ENCODE measurements around the gene NEURL1.
"Not testable (repeated sequence)": the region's sequence is repeated elsewhere in the genome, so short reads cannot be mapped to it uniquely, and the experiment has no call there.

NEURL1 gene

DNA sequence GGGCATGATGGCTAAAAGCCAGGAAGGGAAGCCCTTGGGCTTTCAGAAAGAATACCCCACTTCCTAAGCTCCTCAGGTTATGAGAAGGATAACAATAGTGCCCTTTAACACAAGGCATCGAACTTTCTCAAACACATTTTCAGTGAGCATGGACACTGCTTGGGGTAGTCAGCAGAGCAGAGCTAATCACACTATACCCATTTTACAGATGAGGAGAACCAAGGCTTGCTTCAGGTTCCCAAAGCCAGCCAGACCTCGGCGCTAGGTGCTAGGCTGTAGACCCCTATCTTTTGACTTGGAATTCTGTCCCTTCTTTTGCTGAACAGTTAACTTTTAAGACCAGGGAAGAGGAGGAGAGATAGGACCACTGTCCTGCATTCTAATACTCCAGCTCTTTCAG, 1.8 kb downstream of the NEURL1 start:
- no peak for DNase-seq (ENCODE audit: low read depth)

DNA sequence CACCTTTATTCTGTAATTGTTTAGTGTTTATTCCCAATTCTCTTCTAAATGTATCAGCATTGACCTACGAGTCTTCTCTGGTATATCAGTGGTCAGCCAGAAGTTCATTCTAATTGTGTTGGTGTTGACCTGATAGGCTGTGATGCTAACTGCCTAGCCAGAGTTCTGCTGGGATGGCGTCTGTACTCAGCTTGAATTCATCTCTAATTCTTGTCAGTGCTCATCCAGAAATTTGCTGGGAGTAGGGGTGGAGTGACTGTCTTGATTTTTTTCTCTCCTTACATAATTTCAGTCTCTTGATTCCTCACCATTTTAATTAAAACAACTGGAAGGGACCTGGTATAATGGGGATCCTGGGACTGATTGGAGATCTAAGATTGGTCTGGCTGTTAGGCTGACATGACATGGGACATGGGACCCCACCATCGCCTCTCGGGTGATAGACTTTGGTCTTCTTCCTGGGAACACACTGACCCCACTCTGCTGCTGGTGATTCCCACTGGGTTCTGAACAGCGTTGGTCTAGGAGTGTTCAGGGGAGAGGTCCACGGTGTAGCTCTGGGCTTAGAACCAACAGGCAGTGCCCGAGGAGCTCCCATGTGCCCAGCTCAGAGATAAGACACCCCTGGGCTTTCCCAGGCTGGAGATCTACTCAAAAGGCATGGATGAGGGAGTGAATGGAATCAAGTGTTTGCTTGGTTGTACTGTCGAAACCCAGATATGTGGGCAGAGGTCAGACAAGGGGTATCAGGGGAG, 3.8 kb downstream of the NEURL1 start:
- DNase-seq (ENCODE audit: low read depth): no peak

DNA sequence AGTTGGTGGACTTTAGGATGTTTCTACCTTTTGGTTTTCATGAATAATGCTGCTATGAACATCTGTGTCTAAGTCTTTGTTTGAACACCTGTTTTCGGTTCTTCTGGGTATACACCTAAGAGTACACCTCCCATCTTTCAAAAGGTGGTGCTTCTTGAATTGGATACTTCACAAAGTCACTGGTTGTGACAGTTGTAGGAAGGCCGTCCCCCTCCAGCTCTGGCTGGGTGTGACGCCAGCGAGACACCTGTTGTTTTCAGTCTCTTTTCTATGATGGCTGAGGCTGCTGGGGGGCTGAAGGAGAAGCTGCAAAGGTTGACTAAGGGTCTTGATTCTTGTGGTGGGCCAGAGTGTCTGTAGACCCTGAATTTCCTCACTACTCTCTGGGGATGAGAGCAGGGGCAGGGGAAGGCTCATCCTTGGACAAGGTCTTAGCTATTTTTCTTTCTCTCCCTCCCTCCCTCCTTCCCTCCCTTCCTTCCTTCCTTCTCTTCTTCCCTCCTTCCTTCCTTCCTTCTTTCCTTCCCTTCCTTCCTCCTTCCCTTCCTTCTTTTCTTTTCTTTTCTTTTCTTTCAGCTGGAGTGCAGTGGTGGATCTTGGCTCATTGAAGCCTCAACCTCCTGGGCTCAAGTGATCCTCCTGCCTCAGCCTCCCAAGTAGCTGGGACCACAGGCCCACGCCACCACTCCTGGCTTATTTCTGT, 5.6 kb downstream of the NEURL1 start:
- no peak for DNase-seq (ENCODE audit: low read depth)

DNA sequence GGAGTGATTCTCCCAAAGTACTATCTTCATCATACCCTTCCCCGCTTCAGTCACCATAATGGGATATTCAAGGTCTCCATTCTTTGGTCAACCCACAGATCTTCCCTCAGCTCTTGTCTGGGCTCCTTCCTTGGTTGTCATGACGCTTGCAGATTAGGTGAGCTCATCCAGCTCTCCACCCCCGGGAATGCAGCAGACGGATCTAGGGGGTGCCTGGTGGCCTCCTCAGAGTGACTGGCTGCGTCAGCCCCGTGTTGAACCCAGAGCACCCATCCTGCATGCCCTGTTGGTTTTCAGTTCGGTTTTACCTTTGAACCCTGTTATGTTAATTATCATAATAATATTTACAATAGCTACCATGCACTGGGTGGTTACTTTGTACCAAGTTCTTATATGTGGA, 6.4 kb downstream of the NEURL1 start:
- no peak for DNase-seq (ENCODE audit: low read depth)

- DNase-seq (ENCODE audit: low read depth): no peak
Measured at GRCh38 chr10:103500481-103500880, 7.0 kb downstream of the NEURL1 start.

DNA sequence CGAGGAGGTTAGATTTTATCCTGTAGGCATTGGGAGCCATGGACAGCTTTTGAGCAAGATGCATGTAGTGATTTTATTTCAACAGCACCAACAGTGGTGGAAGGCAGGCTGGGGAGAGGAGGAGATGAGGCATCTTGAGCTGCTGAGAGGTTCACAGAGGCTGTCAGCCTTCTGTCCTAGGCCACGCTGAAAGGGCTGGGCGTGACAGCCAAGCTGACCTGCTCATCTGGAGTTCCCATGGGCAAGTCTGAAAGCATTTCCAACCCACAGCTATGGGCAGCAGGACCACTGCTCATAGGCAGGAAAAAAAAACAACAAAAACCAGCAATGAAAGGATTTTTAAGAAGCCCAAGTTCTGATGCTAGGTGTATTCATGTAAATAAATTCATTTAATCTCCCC, 7.7 kb downstream of the NEURL1 start:
- no peak for DNase-seq (ENCODE audit: low read depth)

DNA sequence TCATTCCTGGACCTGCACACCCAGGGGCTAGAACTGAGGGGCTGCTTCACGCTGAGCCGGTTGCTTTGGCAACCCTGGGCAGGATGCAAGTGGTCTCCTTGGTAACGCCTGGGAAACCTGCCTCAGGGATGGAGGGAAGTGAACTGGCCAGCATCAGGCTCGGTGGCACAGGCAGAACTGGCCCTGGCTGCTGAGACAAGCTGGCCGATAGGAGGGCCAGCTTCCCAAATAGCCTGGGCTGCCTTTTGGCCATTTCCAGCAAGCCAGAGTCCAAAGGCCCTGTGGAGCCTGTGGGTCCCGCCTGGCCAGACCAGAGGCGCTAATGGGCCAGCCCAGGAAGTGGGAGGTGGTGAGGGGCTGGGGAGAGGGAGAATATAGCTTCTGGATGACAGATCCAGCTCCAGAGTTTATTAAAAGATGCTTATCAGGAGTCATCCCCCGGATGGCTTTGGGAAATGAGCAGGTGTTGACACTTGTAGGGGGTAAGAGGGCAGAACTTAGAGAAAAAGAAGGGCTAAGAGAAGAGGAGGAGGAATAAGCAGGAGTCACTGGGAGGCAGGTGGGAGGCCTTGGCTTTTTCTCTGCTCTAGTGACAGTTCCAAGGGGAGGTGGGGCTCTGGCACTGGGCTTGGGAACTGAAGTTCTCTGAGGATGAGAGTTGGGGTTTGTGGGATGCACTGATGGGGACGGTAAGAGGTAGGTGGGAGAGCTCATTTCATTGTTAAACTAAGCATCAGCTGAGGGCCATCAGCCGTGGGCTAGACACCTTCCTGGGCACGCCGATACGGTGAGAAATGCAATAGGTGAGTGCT, 9.6 kb downstream of the NEURL1 start:
- DNase-seq (ENCODE audit: low read depth): no peak

- not testable (repeated sequence) for DNase-seq (ENCODE audit: low read depth)
Measured at GRCh38 chr10:103503777-103504176, 10.3 kb downstream of the NEURL1 start.

- peak; percentile 6 for DNase-seq (ENCODE audit: low read depth)
Measured at GRCh38 chr10:103504181-103504783, 10.8 kb downstream of the NEURL1 start.

DNA sequence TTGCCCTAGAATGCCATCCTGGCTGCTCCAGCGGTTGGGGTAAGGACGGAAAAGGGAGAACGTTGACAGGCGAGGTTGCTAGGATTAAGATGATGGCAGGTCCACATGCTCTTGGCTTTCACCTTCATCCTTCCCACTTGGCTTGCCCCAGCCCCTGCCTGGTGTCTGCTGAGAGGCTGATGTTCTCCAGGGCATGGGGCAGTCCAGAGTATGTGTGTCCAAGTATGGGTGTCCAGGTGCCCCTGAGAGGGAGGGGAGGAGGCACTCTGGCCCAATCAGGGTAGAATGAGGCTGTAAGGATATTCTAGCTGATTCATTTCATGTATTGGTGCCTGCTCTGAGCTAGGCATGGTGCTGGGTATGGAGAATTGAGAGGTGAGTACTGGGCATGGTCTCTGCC, 12.6 kb downstream of the NEURL1 start:
- DNase-seq (ENCODE audit: low read depth): no peak

GRCh38 chr10:103507235-103508191, 14.0 kb downstream of the NEURL1 start:
- DNase-seq (ENCODE audit: low read depth): no peak

GRCh38 chr10:103510046-103510685, 16.7 kb downstream of the NEURL1 start:
- no peak for DNase-seq (ENCODE audit: low read depth)

DNA sequence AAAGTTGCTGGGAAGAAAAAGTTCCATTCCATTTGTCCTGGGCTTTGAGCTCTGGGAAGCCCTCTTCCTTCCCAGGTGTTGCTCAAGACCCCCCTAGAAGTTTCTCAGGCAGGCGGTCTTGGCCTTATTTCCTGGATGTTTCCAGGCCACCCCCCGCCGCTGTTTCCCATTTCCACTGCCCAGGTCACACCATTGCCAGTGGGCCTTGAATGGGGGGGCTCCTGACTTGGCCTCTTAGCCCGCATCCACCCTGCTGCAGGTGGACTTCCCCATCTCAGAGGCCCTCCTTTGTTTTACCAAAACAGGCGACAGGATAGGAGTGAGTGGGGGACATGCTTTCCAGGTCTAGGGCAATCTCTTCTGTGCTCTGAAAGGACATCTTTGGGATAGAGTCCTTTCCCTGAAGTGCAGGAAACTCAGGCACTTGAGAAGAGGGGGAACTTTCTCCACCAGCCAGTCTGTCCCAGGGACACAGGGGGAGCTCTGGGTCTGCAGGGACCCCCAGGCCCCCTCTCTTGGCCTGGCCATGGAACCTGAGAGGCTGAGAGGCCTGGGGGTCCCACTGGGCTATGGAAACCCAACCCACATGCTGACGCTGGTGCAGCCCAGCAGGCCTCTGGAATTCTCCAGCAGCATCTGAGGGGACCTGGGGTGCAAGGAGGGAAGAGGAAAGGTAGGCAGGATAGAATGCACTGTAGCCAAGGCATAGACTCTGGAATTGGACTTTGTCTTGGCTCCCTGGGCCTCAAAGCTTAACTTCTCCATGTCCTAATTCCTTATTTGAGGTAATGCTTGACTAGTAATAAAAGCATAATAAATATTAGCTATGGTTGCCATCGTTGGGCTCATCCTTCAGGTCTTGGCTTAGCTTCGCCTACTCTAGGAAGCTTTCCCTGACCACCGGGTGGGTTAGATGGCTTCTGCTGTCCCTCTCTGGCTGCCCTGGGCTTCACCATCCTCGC, 17.6 kb downstream of the NEURL1 start:
- DNase-seq (ENCODE audit: low read depth): no peak

DNA sequence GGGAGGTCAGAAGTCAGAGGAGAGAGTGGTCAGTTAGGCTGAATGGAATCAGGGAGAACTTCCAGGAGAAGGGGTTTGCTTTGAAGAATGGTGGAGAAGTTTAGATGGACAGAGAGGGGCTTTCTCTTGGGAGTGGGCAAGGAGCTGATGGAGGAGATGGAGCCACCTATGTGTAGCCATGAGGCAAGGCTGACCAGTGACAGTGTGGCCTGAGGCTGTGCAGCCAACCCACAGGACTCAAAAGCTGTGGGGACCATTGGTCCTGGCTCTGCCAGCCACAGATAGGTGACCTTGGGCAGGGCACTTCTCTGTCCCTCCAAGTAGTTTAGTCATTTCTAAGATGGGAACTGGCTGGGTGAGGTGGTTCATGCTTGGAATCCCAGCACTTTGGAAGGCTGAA, 18.7 kb downstream of the NEURL1 start:
- DNase-seq (ENCODE audit: low read depth): no peak

GRCh38 chr10:103512591-103513379, 19.3 kb downstream of the NEURL1 start:
- DNase-seq (ENCODE audit: low read depth): no peak

DNA sequence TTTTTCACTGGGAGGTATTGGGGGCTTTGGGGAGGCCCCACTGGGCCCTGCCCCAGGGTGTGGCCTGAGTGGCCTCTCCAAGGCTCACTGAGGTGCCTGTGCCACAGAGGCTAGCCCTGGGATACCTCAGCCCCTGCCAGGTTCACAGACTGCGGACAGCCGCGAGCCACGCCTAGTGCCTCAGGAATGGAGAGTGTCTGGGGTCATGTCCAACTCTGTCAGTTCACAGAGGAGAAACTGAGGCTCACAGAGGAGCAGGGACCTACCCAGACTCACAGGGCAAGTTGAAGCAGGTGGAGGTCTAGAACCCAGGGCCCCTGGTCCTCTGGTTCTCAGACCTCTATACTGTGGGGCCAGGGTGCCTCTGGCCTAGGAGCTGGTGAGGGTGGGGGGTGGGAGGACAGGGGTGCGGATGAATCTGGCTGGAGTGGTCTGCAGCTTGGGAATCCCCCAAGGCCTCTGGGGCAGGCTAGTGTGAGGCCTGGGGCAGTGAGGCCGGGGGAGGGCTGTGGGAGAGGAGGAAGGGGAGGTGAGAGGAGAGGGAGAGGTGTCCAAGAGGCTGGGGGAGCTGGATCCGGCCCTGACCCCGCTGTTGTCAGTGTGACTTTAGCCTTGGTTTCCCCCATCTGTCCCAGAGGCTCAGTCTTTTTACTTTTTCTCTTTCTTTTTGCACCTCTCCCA, 20.0 kb downstream of the NEURL1 start:
- DNase-seq (ENCODE audit: low read depth): no peak

- no peak for DNase-seq (ENCODE audit: low read depth)
Measured at GRCh38 chr10:103514244-103514643, 20.7 kb downstream of the NEURL1 start.

All from stimulated activated CD8-positive, alpha-beta memory T cell treated with anti-CD3 and anti-CD28 coated beads, Interleukin-7, amount 100 ng/mL, for 24 hours (primary cell).